Measurements from ENCODE around the gene ARSB. TPM values are rescaled to one million over a fixed set of nuclear protein-coding genes. Genes with fewer than 3 reads are reported as not detected.

ARSB gene
- total RNA-seq, 1 donor from 2014 or later = 18.5 TPM

DNA sequence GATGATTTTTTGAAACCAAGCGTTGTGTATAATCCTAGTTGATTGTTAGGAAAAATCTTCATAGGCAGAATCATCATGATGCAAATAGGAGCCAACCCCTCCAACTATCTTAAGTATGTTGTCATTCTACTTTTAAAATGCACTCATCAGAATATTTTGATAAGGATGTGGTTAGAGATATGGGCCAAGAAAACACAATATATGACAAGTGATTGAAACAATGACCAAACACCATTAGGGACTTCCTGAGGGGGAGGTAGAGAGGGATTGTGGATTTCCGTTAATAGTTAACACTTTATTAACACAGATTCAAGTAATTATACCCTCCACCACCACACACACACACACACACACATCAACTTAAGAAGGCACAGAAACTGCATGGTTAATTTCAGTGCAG lies 143.3 kb downstream of the ARSB start:
- Mint-ChIP-seq H3K4me1 (ENCODE audit: unreplicated experiment) (no peaks in the 10 kb centered on the region), H3K27me3 (no peaks in the 10 kb centered on the region), H3K27ac (no peak overlapping the region), H3K4me3 (no peak overlapping the region), H3K36me3 (no peaks in the 10 kb centered on the region), H3K9me3 (no peaks in the 10 kb centered on the region)
- TF ChIP-seq, protein P1, sequence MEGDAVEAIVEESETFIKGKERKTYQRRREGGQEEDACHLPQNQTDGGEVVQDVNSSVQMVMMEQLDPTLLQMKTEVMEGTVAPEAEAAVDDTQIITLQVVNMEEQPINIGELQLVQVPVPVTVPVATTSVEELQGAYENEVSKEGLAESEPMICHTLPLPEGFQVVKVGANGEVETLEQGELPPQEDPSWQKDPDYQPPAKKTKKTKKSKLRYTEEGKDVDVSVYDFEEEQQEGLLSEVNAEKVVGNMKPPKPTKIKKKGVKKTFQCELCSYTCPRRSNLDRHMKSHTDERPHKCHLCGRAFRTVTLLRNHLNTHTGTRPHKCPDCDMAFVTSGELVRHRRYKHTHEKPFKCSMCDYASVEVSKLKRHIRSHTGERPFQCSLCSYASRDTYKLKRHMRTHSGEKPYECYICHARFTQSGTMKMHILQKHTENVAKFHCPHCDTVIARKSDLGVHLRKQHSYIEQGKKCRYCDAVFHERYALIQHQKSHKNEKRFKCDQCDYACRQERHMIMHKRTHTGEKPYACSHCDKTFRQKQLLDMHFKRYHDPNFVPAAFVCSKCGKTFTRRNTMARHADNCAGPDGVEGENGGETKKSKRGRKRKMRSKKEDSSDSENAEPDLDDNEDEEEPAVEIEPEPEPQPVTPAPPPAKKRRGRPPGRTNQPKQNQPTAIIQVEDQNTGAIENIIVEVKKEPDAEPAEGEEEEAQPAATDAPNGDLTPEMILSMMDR (conservative IDR thresholded peaks at IDR 0.05) = no peak
- DNase-seq (ENCODE audit: extremely low spot score, unreplicated experiment) = no peak

DNA sequence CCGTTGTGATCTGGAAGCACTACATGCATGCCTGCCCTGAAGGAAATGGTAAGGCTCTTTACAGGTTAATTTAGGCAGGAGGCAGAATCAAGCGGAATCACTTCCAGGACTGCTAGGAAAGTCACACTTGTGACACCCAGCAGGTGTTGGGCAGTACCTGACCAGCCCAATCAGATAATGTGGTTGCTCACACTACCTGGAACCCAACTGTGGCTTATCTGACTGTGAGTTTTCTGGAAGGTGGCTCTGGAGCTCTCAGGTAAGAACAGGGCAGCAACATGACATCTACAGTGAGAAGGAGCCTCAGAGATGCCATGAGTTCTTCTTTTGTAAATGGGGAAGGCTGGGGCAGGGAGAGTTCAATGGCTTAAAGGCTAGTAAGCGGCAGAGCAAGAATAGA lies 146.4 kb downstream of the ARSB start:
- H3K9me3 Mint-ChIP-seq = no peaks in the 10 kb centered on the region
- H3K4me1 Mint-ChIP-seq (ENCODE audit: unreplicated experiment) = peaks cover 10% of the 10 kb centered on the region
- H3K27me3 Mint-ChIP-seq = no peaks in the 10 kb centered on the region
- TF ChIP-seq, protein P1 (conservative IDR thresholded peaks at IDR 0.05) = no peak
- DNase-seq (ENCODE audit: extremely low spot score, unreplicated experiment) = no peak
- no peak overlapping the region for H3K4me3 Mint-ChIP-seq
- H3K27ac Mint-ChIP-seq = no peak overlapping the region
- H3K36me3 Mint-ChIP-seq = no peaks in the 10 kb centered on the region

DNA sequence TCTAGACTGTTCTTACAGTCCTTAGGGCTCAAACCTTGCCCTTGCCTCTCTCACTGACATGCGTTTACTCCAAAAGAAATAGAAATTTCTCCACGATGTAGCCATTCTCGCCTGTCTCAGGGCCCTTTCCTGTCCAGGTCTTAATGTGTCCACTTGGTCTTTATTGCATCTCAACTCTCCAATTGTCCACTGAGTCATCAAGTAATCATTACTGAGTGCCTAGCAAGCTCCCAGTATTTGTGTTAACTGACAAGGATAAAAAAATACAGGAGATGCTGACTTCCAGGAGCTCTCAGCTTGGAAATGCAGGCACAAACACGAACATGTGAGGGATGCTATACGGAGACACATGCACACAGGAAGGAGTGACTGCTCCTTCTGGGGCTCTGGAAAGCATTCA lies 147.3 kb downstream of the ARSB start:
- DNase-seq (ENCODE audit: extremely low spot score, unreplicated experiment) = no peak
- Mint-ChIP-seq H3K4me1 (ENCODE audit: unreplicated experiment) (peaks cover 20% of the 10 kb centered on the region), H3K36me3 (no peaks in the 10 kb centered on the region), H3K27me3 (no peaks in the 10 kb centered on the region), H3K27ac (no peak overlapping the region), H3K4me3 (no peak overlapping the region), H3K9me3 (no peaks in the 10 kb centered on the region)
- TF ChIP-seq, protein P1 (conservative IDR thresholded peaks at IDR 0.05) = no peak

DNA sequence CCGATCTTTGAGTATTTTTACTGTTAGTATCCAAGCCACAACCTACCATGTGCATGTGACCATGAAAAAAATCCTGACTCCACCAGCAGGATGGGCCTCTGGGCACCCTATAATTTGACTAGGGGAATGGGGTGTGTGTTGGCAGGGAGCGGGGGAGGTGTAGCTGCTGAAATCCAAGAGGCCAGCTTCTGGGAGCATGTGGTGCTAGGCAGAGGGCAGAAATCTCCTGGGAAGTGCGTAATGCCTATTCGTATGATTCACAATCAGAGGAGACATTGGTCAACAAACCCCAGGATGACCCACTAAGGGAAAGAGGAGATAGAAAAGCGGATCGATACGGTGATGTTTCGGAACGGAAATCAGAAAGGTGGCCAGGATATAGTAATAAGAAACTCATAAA lies 149.9 kb downstream of the ARSB start:
- Mint-ChIP-seq H3K9me3 (no peaks in the 10 kb centered on the region), H3K27ac (no peak overlapping the region), H3K27me3 (no peaks in the 10 kb centered on the region), H3K4me1 (ENCODE audit: unreplicated experiment) (peaks cover 30% of the 10 kb centered on the region), H3K4me3 (no peak overlapping the region), H3K36me3 (no peaks in the 10 kb centered on the region)
- no peak for DNase-seq (ENCODE audit: extremely low spot score, unreplicated experiment)
- TF ChIP-seq, protein P1 (conservative IDR thresholded peaks at IDR 0.05) = no peak

DNA sequence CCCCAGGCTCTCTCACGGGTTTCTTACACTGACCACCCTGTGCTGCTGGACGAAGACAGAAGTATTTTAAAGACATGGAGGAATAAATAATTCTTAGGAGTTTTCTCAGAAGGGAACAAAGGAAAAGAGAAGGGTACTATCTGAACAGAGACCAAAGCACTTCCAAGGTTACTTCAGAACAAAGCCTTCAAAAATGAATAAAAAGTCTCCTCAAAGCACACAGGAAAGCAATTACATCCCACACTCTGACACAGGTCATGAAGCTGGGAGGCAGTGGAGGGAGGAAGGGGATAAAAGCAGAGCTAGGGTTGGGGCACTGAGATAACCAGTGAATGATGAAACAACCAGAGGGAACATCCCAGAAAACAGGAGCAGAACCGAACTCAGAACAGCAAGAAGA lies 151.8 kb downstream of the ARSB start:
- Mint-ChIP-seq H3K9me3 (peaks cover 5% of the 10 kb centered on the region), H3K27me3 (no peaks in the 10 kb centered on the region), H3K4me1 (ENCODE audit: unreplicated experiment) (peaks cover 39% of the 10 kb centered on the region), H3K4me3 (no peak overlapping the region), H3K36me3 (no peaks in the 10 kb centered on the region), H3K27ac (no peak overlapping the region)
- TF ChIP-seq, protein P1 (conservative IDR thresholded peaks at IDR 0.05) = no peak
- no peak for DNase-seq (ENCODE audit: extremely low spot score, unreplicated experiment)

DNA sequence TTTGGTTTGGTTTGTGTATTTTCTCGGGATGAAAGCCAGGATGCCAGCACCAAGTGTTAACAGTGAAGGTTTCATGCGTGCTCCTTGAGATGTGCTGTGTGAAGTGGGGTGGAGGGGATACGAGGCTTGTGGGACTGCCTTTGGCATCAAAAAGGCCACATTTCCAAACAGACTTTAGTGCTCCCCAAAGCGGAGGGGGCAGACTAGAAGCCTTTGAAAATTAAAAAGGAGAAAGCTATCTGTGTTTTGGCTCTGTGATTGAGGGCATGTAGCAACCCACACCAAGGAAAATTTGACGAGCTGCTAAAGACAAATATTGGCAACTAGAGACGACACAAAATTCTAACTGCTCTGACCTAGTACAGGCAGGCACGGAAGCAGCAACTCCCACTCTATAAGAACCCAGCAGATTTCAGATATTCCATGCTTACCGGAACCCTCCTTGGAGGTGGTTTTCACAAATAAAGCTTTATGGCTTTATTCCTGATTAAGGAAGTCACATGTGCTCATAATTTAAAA lies 154.5 kb downstream of the ARSB start:
- Mint-ChIP-seq H3K27ac (no peak overlapping the region), H3K9me3 (peaks cover 6% of the 10 kb centered on the region), H3K4me1 (ENCODE audit: unreplicated experiment) (peaks cover 39% of the 10 kb centered on the region), H3K4me3 (no peak overlapping the region), H3K36me3 (no peaks in the 10 kb centered on the region), H3K27me3 (no peaks in the 10 kb centered on the region)
- TF ChIP-seq, protein P1 (conservative IDR thresholded peaks at IDR 0.05) = no peak
- no peak for DNase-seq (ENCODE audit: extremely low spot score, unreplicated experiment)
